8988T (cell line): ENCODE measurements around the gene SRP68.

Experiments used
- DNase-seq: peaks from one replicate; pipeline ENCODE4 v3.0.0; 2011

SRP68 gene

GRCh38 chr17:76017481-76018339 is 54.6 kb downstream of the SRP68 start:
- DNase-seq: no peak

DNA sequence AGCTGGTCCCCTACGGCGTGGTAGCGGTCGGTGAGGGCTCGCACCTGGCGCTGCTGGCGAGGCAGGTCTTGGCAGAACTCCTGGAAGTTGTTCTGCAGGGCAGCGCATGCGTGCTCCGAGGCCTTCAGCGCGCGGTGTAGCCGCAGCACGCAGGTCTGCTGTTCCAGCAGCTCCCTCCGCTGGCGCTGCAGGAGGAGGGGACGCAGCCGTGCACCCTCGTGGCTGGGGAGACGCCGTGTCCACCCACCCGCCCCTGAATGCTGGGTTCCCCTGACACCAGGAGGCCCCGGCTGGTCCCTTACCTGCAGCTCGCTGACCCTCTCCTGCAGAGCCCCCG is 57.4 kb downstream of the SRP68 start:
- no peak for DNase-seq

DNA sequence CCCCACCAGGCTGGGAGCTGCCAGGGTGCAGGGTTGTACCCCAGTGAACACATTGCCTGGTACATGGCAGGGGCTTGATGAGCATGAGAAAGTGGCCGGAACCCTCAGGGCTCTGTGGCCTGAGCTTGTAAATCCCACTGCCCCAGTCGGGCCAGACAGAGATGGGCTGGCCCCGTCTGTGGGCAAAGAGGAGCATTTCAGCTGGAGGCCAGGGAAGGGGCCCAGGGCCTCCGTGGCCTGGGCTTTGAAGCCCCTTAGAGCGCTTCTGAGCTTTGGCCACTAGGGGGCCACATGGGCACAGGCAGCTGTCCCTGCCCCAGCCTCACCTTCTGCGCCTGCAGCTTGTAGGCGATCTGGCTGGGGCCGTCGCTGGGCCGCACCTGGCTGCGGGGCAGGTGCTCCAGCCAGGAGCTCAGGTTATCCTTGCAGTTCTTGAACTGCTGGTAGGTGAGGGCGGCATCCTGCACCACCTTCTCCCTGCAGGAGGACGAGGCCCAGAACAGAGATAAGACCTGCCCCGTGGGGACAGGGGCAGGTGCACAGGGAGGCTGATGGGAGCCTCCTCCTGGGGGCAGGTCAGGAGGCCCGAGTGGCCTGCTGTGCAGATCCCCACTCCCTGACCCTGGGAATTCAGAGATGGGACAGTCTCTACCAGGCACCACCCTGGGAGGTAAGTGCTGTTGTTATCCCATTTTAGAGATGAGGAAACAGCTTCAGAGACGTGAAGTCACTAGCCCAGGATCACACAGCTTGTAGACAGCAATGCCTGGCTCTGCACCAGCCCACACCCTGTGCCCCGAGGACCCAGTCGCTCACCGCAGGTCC is 58.0 kb downstream of the SRP68 start:
- DNase-seq: peak; percentile 88

DNA sequence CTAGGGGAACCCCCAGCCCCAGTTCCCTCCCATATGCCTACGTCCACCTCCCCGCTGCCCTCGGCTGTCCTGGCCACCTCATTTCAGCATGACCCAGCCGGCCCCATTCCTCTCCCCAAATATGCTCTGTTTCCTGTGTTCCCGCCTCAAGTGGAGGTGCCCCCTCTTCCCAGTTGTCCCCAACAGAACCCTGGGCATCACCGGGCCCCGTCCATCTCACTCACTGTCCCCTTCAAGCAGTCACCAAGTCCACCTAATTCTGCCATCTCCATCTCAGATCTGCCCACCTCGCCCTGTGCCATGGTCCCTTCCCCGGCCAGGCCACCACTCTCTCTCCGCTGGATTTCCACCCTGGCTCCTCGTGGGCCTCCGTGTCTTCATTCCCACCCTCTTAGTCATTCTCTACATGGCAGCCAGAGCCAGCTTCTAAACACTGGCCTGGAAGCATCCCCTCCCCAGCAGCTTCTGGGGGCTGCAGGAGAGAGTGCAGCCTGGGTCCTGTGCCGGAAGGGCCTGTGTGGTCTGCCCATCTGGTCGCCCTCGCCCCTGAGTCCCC is 58.9 kb downstream of the SRP68 start:
- no peak for DNase-seq

- DNase-seq: no peak
Measured at GRCh38 chr17:76011951-76012350, 60.4 kb downstream of the SRP68 start.

GRCh38 chr17:76009969-76010661 is 62.2 kb downstream of the SRP68 start:
- DNase-seq: no peak

DNA sequence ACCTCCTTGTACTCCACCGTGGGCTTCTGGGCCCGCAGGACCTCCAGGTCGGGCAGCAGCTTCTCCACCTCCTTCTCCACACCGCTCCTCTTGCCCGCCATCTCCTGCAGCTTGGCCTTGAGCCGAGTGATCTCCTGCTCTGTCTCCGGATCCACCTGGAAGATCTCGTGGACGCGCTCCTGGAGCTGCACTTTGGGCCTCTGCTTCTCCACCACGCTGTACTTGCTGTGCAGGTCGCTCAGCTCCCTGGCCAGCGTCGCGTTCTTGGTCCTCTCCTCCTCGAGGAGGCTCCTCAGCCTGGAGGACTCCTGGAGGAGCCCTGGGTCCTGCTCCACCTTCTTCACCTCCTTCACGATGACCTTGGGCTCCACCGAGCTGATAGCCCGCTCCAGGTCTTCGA is 62.9 kb downstream of the SRP68 start:
- DNase-seq: peak; percentile 11

- peak; percentile 3 for DNase-seq
Measured at GRCh38 chr17:76008630-76009425, 63.5 kb downstream of the SRP68 start.

DNA sequence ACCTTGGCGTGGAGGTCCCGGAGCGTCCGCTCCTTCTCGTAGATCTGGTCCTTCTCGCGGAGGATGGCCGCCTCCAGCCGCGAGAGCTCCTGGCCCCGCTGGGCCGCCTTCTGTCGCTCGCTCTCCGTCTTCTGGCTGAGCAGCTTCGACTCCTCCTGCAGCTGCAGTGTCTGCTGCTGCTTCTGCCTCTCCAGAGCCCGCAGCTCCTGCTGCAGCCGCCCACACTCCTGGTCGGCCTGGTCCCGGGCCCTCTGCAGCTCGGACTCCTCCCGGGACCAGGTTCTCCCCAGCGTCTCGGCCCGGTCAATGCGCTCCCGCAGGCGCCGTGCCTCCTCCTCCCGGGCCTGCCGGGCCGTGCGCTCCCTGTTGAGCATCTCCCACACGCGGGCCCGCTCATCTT is 64.1 kb downstream of the SRP68 start:
- peak; percentile 4 for DNase-seq

DNA sequence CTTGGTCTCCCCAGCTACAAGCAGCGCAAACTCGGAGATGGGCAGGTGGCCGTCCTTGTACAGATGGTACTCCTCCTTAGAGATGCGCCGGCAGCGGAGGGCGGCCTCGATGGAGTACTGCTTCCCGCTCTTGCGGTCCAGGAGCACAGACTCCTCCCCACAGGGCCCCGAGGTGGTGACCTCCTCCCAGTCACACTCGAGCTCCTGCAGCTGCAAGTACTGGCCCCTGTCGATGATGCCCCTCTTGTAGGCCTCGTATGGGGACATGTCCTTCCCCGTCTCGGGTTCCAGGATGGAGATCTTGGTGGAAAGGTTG is 64.5 kb downstream of the SRP68 start:
- peak; percentile 5 for DNase-seq

- DNase-seq: no peak
Measured at GRCh38 chr17:76007131-76007849, 65.0 kb downstream of the SRP68 start.

DNA sequence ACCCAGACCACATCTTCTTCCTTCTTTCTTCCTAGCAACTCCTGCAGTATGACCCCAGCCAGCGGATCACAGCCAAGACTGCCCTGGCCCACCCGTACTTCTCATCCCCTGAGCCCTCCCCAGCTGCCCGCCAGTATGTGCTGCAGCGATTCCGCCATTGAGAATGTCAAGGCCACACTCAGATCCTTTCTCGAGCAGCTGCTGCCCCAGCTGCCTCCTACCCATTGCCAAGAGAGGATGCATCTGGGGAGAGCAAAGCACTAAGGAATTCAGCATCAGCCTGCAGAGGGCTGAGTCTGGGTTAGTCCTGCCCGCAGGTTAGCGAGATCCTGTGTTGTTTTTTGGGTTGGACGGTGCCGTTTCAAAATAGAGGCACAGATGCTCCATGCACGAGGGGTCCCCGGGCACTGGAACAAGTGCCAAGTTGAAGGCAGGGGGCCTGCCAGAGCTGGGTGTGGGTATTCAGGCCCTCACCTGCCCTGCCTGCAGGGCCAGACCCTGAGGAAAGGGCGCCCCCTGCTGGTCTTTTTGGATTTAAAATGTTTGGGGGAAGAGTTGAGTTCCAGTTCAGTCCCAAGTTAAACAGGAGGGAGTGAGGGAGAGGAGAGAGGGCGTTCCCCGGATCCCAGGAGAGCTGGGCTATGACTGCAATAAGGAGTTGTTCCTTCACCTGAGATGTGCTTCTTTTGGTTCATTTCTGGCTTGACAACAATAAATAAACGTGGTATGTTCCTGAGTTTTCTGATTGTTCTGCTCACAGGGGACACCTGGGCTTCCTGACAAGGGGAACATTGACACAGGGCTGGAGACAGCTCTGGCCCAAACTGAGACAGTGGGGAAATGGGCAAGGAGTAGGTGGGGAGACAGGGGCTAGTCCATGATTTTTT is 66.8 kb downstream of the SRP68 start:
- DNase-seq: peak; percentile 82

DNA sequence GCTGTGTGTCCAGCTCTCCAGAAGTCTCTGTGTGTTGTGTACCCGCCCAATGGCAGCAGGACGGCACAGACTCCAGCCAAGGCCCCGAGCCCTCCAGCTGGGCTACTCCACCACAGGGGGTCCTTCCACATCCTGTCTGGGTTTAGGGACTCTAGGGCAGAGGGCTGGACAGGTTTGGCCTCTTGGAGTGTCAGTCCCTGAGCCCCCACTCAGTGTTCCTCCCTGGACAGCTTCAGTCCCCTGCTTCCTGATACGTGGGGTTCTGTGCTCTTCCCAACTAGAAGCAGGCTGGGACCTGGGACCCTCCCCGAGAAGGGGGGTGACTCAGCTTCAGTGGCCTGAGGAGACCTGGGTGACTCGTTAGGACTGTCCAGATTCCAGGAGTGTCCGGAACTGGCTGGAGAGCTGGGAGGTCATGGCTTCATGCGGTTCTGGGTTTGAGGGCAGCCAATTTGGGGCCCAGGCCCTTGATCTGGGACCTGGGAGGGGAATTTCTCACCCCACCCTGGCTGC is 67.5 kb downstream of the SRP68 start:
- no peak for DNase-seq

GRCh38 chr17:76003915-76004314 is 68.4 kb downstream of the SRP68 start:
- no peak for DNase-seq

GRCh38 chr17:76002100-76002499 is 70.2 kb downstream of the SRP68 start:
- no peak for DNase-seq

GRCh38 chr17:76000755-76001521 is 71.4 kb downstream of the SRP68 start, which contains the start of gene CDK3:
TSS of gene CDK3 (plus strand) at chr17:76000855. CDS start at chr17:76001426, 571 bp downstream.
- DNase-seq: no peak

DNA sequence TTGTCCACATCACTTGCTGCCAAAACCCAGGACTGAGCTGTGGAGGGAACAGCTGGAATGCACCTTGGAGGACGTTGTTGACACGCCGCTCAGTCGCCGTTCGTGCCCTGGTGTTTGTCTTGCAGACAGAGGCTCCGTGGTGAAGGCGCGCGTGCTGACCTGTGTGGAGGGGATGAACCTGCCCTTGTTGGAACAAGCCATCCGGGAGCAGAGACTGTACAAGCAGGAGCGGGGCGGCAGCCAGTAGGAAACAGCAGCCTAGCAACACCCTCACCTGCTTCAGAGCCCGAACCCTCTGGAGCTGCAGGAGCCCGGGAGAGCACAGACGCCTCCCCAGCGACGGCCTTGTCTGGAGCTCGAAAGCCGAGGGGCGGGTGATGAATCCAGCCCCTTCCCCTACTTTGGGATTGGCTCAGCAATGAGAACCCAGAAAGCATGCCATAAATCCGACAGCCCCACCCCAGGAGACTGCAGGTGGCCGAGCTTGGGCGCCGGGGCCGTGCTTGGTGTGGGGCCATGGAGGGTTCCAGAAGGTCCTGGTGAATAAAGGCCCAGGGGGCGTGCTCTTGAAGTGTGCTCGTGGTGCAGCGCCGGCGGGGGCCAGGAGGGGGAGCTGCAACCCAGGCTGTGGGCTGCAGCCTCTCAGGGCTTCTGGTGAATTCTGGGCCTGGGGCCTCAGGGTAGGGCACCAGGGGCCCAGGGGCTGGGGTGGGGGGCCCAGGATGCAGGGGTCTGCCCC is 72.1 kb downstream of the SRP68 start:
- peak; percentile 88 for DNase-seq

DNA sequence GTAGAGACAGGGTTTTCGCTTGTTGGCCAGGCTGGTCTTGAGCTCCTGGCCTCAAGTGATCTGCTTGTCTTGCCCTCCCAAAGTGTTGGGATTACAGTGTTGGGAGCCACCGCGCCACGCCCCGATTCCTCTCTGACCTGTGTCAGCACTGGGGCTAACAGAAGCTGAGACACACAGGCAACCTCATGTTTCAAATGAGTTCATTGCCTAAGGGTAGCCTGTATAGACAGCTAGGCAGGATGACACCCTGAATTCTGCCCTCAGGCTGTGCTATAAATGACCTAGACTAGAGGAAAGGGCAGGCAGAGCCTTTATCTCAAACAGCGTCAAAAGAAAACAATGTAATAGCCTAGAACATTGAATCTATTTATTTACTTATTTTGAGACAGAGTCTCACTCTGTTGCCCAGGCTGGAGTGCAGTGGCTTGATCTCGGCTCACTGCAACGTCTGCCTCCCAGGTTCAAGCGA is 74.0 kb downstream of the SRP68 start:
- DNase-seq: no peak
